ENCODE measurements around the gene C16orf54. TPM values are rescaled to one million over a fixed set of nuclear protein-coding genes. Genes with fewer than 3 reads are reported as not detected.

C16orf54 gene
- total and polyA plus RNA-seq, 9 of the 15 experiments (the other 6 are each of a cell fraction or from before 2014, with no cell fraction given), result 0.09 TPM; not detected in 8

- TF ChIP-seq HNRNPL (IDR thresholded peaks at IDR 0.05; ENCODE audit: low read depth, low read length) (no peak), CBFA2T3 (IDR thresholded peaks at IDR 0.05) (peak; percentile 17; the same call in 1 of the 2 replicates), HDAC1 (IDR thresholded peaks at IDR 0.05) (peak in 1 of 2 experiments; percentile 31; a peak in 1 of 4 replicates), RBFOX2 (IDR thresholded peaks at IDR 0.05; ENCODE audit: low read depth, low read length) (no peak), ELF4 (CRISPR knock-in tag; IDR thresholded peaks at IDR 0.05) (no peak), ZFP91 (CRISPR knock-in tag; IDR thresholded peaks at IDR 0.05) (0 out of 2 replicates have a peak, but pooled peaks have one; percentile 38), ZBTB40 (IDR thresholded peaks at IDR 0.05) (0 out of 2 replicates have a peak, but pooled peaks have one; percentile 17), ZBTB40 (CRISPR knock-in tag; IDR thresholded peaks at IDR 0.05) (no peak), TEAD4 (IDR thresholded peaks at IDR 0.05; ENCODE audit: low read length) (peak; percentile 60), TEAD4 (CRISPR knock-in tag; IDR thresholded peaks at IDR 0.05; ENCODE audit: borderline replicate concordance) (no peak), HDAC2 (IDR thresholded peaks at IDR 0.05) (peak; percentile 56; the same call in 1 of the 2 replicates)
Observed at GRCh38 chr16:29710227-29711219, 35.3 kb downstream of the C16orf54 start (continued).
